Measurements from ENCODE around the gene CRYBB3. TPM values are rescaled to one million over a fixed set of nuclear protein-coding genes. Genes with fewer than 3 reads are reported as not detected.
"Not testable (repeated sequence)": the region's sequence is repeated elsewhere in the genome, so short reads cannot be mapped to it uniquely, and the experiment has no call there.

Gene CRYBB3
- total and polyA plus RNA-seq, 7 experiments from 2014 or later, result not detected

- no peak overlapping the region for H3K27ac ChIP-seq (ENCODE audit: low read depth, low read length)
- Mint-ChIP-seq H3K4me1 (peaks cover 0 to 8% (median 5%) of the 10 kb centered on the region in 7 donors), H3K27me3 (peaks cover 43 to 59% (median 53%) of the 10 kb centered on the region in 5 donors), H3K36me3 (peaks cover 0 to 3% (median 0%) of the 10 kb centered on the region in 5 donors), H3K9me3 (no peaks in the 10 kb centered on the region), H3K27ac (no peak overlapping the region), H3K4me3 (peak overlapping the region in 7 of 10 donors; percentile 27 to 59 (median 48))
- H3K4me1 ChIP-seq (ENCODE audit: control insufficient read depth in 2 of 2, insufficient read depth in 2 of 2, low read length in 2 of 2), result no peaks in the 10 kb centered on the region
- H3K4me3 ChIP-seq (ENCODE audit: low read length), result no peak overlapping the region
- ATAC-seq, result peak; percentile 72
- peak; percentile 16 to 76 (median 53) for DNase-seq
- no peaks in the 10 kb centered on the region for H3K36me3 ChIP-seq (ENCODE audit: control insufficient read depth in 2 of 3, insufficient read depth in 3 of 3, low read length in 3 of 3)
- H3K9me3 ChIP-seq (ENCODE audit: control insufficient read depth in 2 of 3, low read length in 3 of 3), result no peaks in the 10 kb centered on the region
- POLR2A ChIA-PET, result no interaction called here
- CTCF ChIA-PET, result interaction anchor here (0.5 kb wide), 1 partner anchor 378 kb away, joined by 3 read pairs; no protein-coding TSS in a partner anchor
- H3K27me3 ChIP-seq (ENCODE audit: control insufficient read depth in 2 of 2, insufficient read depth in 2 of 2, low read length in 2 of 2), result no peaks in the 10 kb centered on the region
- intact Hi-C loops (cut with micrococcal nuclease), result loop anchor here in 1 of 2 donors (5.0 to 10.0 kb wide), 2 partner anchors 212 to 1099 kb away; no protein-coding TSS in a partner anchor
Measured at GRCh38 chr22:25235547-25236290, 36.1 kb downstream of the CRYBB3 start.

- no peaks in the 10 kb centered on the region for H3K9me3 Mint-ChIP-seq
- H3K4me1 Mint-ChIP-seq, result peaks cover 0 to 8% (median 5%) of the 10 kb centered on the region in 7 donors
- ChIA-PET CTCF (no interaction called here), POLR2A (no interaction called here)
- no peak overlapping the region for H3K27ac Mint-ChIP-seq
- Histone ChIP-seq H3K4me3 (ENCODE audit: low read length) (no peak overlapping the region), H3K36me3 (ENCODE audit: control insufficient read depth in 2 of 3, insufficient read depth in 3 of 3, low read length in 3 of 3) (no peaks in the 10 kb centered on the region), H3K4me1 (ENCODE audit: control insufficient read depth in 2 of 2, insufficient read depth in 2 of 2, low read length in 2 of 2) (no peaks in the 10 kb centered on the region), H3K27me3 (ENCODE audit: control insufficient read depth in 2 of 2, insufficient read depth in 2 of 2, low read length in 2 of 2) (no peaks in the 10 kb centered on the region), H3K9me3 (ENCODE audit: control insufficient read depth in 2 of 3, low read length in 3 of 3) (no peaks in the 10 kb centered on the region), H3K27ac (ENCODE audit: low read depth, low read length) (no peak overlapping the region)
- ATAC-seq (no peak), DNase-seq (no peak)
- H3K4me3 Mint-ChIP-seq, result peak overlapping the region in 3 of 10 donors; percentile 39 to 58 (median 47)
- peaks cover 50 to 62% (median 57%) of the 10 kb centered on the region in 5 donors for H3K27me3 Mint-ChIP-seq
- peaks cover 0 to 3% (median 0%) of the 10 kb centered on the region in 5 donors for H3K36me3 Mint-ChIP-seq
- intact Hi-C loops (cut with micrococcal nuclease), result loop anchor here in 1 of 2 donors (5.0 to 10.0 kb wide), 2 partner anchors 211 to 1098 kb away; no protein-coding TSS in a partner anchor
Measured at GRCh38 chr22:25236417-25236816, 36.8 kb downstream of the CRYBB3 start.

GRCh38 chr22:25237503-25237902, 37.8 kb downstream of the CRYBB3 start:
- Mint-ChIP-seq H3K36me3 (peaks cover 0 to 3% (median 0%) of the 10 kb centered on the region in 5 donors), H3K27ac (peak overlapping the region in 1 of 9 donors; percentile 42), H3K4me3 (no peak overlapping the region), H3K4me1 (peaks cover 0 to 8% (median 5%) of the 10 kb centered on the region in 7 donors), H3K9me3 (no peaks in the 10 kb centered on the region), H3K27me3 (peaks cover 47 to 54% (median 52%) of the 10 kb centered on the region in 5 donors)
- Histone ChIP-seq H3K9me3 (ENCODE audit: control insufficient read depth in 2 of 3, low read length in 3 of 3) (no peaks in the 10 kb centered on the region), H3K27me3 (ENCODE audit: control insufficient read depth in 2 of 2, insufficient read depth in 2 of 2, low read length in 2 of 2) (no peaks in the 10 kb centered on the region), H3K4me1 (ENCODE audit: control insufficient read depth in 2 of 2, insufficient read depth in 2 of 2, low read length in 2 of 2) (no peaks in the 10 kb centered on the region), H3K4me3 (ENCODE audit: low read length) (no peak overlapping the region), H3K36me3 (ENCODE audit: control insufficient read depth in 2 of 3, insufficient read depth in 3 of 3, low read length in 3 of 3) (no peaks in the 10 kb centered on the region), H3K27ac (ENCODE audit: low read depth, low read length) (no peak overlapping the region)
- no peak for DNase-seq
- no peak for ATAC-seq
- CTCF ChIA-PET, result no interaction called here
- POLR2A ChIA-PET, result no interaction called here
- intact Hi-C loops (cut with micrococcal nuclease), result loop anchor here in 1 of 2 donors (5.0 to 10.0 kb wide), 2 partner anchors 210 to 1097 kb away; no protein-coding TSS in a partner anchor

- peaks cover 44 to 51% (median 48%) of the 10 kb centered on the region in 5 donors for H3K27me3 Mint-ChIP-seq
- CTCF ChIA-PET, result not testable (repeated sequence)
Measured at GRCh38 chr22:25238058-25238457, 38.4 kb downstream of the CRYBB3 start.

GRCh38 chr22:25255169-25255568, 55.5 kb downstream of the CRYBB3 start:
- H3K27ac ChIP-seq (ENCODE audit: low read depth, low read length); H3K36me3 Mint-ChIP-seq; H3K4me3 Mint-ChIP-seq; H3K4me1 ChIP-seq (ENCODE audit: control insufficient read depth in 2 of 2, insufficient read depth in 2 of 2, low read length in 2 of 2); DNase-seq; H3K4me1 Mint-ChIP-seq; intact Hi-C loops (cut with micrococcal nuclease); H3K9me3 ChIP-seq (ENCODE audit: control insufficient read depth in 2 of 3, low read length in 3 of 3); H3K27me3 Mint-ChIP-seq; H3K27ac Mint-ChIP-seq; POLR2A ChIA-PET; ATAC-seq; H3K27me3 ChIP-seq (ENCODE audit: control insufficient read depth in 2 of 2, insufficient read depth in 2 of 2, low read length in 2 of 2); CTCF ChIA-PET; H3K36me3 ChIP-seq (ENCODE audit: control insufficient read depth in 2 of 3, insufficient read depth in 3 of 3, low read length in 3 of 3); H3K4me3 ChIP-seq (ENCODE audit: low read length); H3K9me3 Mint-ChIP-seq: not testable (repeated sequence)

More at GRCh38 chr22:25238058-25238457, 38.4 kb downstream of the CRYBB3 start:
- H3K36me3 Mint-ChIP-seq; H3K36me3 ChIP-seq (ENCODE audit: control insufficient read depth in 2 of 3, insufficient read depth in 3 of 3, low read length in 3 of 3); H3K4me3 ChIP-seq (ENCODE audit: low read length); H3K4me1 Mint-ChIP-seq; H3K9me3 ChIP-seq (ENCODE audit: control insufficient read depth in 2 of 3, low read length in 3 of 3); H3K27ac ChIP-seq (ENCODE audit: low read depth, low read length); DNase-seq; H3K9me3 Mint-ChIP-seq; H3K27me3 ChIP-seq (ENCODE audit: control insufficient read depth in 2 of 2, insufficient read depth in 2 of 2, low read length in 2 of 2); H3K4me1 ChIP-seq (ENCODE audit: control insufficient read depth in 2 of 2, insufficient read depth in 2 of 2, low read length in 2 of 2); H3K4me3 Mint-ChIP-seq; H3K27ac Mint-ChIP-seq; ATAC-seq; POLR2A ChIA-PET: not testable (repeated sequence)
- intact Hi-C loops (cut with micrococcal nuclease), result loop anchor here in 1 of 2 donors (5.0 to 10.0 kb wide), 2 partner anchors 209 to 1097 kb away; no protein-coding TSS in a partner anchor

Other genes starting within 250 kb of the CRYBB3 start
- gene KIAA1671, start 247.1 kb upstream of the CRYBB3 start, total RNA-seq, result 10 to 100 TPM in 1 of 5 experiments, 1 to 10 TPM in 4; 2.8 to 19.0 (median 4.5) TPM
- under 1 TPM; 0.47 to 0.87 TPM for gene KIAA1671, start 247.1 kb upstream of the CRYBB3 start, polyA plus RNA-seq
- gene CRYBB2, start 19.8 kb downstream of the CRYBB3 start, total RNA-seq, result not detected
- not detected for gene CRYBB2, start 19.8 kb downstream of the CRYBB3 start, polyA plus RNA-seq